ENCODE data around the gene MYL11.
"Not testable (repeated sequence)": the region's sequence is repeated elsewhere in the genome, so short reads cannot be mapped to it uniquely, and the experiment has no call there.

Gene MYL11

DNA sequence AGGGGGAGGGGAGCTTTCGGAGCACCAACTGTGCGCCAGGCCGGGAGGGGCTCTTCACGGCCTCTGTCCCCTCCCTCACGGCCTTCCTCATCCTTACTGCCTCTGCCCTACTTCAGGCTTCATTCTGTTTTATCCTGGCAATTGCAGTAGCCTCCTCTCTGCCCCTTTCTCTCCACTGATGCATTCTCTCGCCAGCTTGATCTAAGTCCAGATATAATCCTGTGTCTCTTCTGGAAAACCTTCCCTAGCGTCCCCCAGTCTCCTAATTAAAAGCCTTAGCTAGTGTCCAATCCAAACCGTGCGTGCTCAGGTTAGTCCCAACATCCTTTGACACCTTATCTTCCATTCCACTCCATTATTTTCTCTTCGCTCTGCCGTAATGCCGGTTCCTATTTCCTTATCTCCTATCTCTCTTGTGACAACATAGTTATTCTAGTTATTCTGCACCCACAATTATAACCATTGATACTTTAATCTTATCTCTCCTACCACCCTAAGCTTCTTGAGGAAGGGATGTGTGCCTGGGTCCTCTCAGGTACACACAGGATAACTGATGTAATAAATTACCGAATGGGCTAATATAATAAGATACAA is 21.5 kb downstream of the MYL11 start:
- Histone ChIP-seq H3K4me2 (ENCODE audit: insufficient read depth, low read length) (peak overlapping the region; percentile 88), H2AFZ (ENCODE audit: low read depth, low read length) (peak overlapping the region; percentile 81), H3K9ac (ENCODE audit: low read depth, low read length) (peak overlapping the region; percentile 96), H3K4me3 (ENCODE audit: low read depth in 1 of 2, low read length in 2 of 2) (peak overlapping the region; percentile 68 to 90; a peak in 3 of 4 replicates), H3K9me3 (ENCODE audit: insufficient read depth, low read length, severe bottlenecking) (no peaks in the 10 kb centered on the region), H3K36me3 (ENCODE audit: insufficient read depth, low read length) (peaks cover 25% of the 10 kb centered on the region), H4K20me1 (ENCODE audit: insufficient read depth, low read length) (peaks cover 14% of the 10 kb centered on the region), H3K27me3 (ENCODE audit: insufficient read depth, low read length, poor library complexity) (no peaks in the 10 kb centered on the region), H3K79me2 (ENCODE audit: insufficient read depth, low read length) (peaks cover 40% of the 10 kb centered on the region), H3K4me1 (ENCODE audit: insufficient read depth, low read length) (peaks cover 64% of the 10 kb centered on the region), H3K27ac (ENCODE audit: low read length) (peak overlapping the region; percentile 88)
- ATAC-seq (ENCODE audit: insufficient read depth, low read depth) = 0 out of 3 replicates have a peak, but pooled peaks have one; percentile 2
- no peak for TF ChIP-seq EZH2 (IDR thresholded peaks at IDR 0.05; ENCODE audit: borderline replicate concordance, low read depth, low read length, severe bottlenecking)
- DNase-seq = no peak

DNA sequence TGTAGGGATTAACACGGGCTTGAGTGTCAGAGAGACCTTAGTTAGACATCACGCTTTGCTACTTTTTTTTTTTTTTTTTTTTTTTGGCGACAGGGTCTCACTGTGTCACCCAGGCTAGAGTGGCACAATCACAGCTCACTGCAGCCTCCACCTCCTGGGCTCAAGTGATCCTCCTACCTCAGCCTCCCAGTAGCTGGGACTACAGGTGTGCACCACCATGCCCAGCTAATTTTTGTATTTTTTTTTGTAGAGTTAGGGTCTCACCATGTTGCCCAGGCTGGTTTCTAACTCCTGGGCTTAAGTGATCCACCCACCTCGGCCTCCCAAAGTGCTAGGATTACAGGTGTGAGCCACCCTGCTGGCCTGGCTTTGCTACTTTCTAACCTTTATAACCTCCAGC is 22.0 kb downstream of the MYL11 start:
- not testable (repeated sequence) for H3K9me3 ChIP-seq (ENCODE audit: insufficient read depth, low read length, severe bottlenecking); H3K27ac ChIP-seq (ENCODE audit: low read length); H3K27me3 ChIP-seq (ENCODE audit: insufficient read depth, low read length, poor library complexity); ATAC-seq (ENCODE audit: insufficient read depth, low read depth); H2AFZ ChIP-seq (ENCODE audit: low read depth, low read length); DNase-seq
- peaks cover 65% of the 10 kb centered on the region for H3K4me1 ChIP-seq (ENCODE audit: insufficient read depth, low read length)
- peaks cover 14% of the 10 kb centered on the region for H4K20me1 ChIP-seq (ENCODE audit: insufficient read depth, low read length)
- peak overlapping the region; percentile 96 for H3K9ac ChIP-seq (ENCODE audit: low read depth, low read length)
- peaks cover 40% of the 10 kb centered on the region for H3K79me2 ChIP-seq (ENCODE audit: insufficient read depth, low read length)
- peak overlapping the region; percentile 88 for H3K4me2 ChIP-seq (ENCODE audit: insufficient read depth, low read length)
- peaks cover 25% of the 10 kb centered on the region for H3K36me3 ChIP-seq (ENCODE audit: insufficient read depth, low read length)
- H3K4me3 ChIP-seq (ENCODE audit: low read depth in 1 of 2, low read length in 2 of 2) = peak overlapping the region in 1 of 2 experiments; percentile 90; a peak in 2 of 4 replicates

DNA sequence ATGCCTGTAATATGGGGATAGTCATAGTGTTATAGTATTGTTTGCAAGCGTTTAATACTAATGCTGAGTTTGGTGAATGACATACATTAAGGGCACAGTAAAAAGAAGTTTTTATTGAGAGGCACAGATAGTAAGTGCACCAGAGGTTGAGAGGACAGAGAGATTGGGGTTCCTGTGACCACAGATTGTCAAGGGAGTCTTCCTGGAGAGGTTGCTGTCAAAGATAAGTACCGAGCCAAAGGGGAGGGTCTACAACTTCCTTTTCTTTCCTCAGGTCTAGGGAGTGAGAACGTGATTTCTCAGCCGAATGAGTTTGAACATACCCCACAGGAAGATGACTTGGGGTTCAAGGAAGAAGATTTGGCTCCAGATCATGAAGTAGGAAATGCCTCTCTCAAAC is 22.5 kb downstream of the MYL11 start:
- H3K4me2 ChIP-seq (ENCODE audit: insufficient read depth, low read length) = peak overlapping the region; percentile 88
- H3K27me3 ChIP-seq (ENCODE audit: insufficient read depth, low read length, poor library complexity) = no peaks in the 10 kb centered on the region
- DNase-seq (no peak), ATAC-seq (ENCODE audit: insufficient read depth, low read depth) (no peak)
- H2AFZ ChIP-seq (ENCODE audit: low read depth, low read length) = no peak overlapping the region
- TF ChIP-seq, protein P1, sequence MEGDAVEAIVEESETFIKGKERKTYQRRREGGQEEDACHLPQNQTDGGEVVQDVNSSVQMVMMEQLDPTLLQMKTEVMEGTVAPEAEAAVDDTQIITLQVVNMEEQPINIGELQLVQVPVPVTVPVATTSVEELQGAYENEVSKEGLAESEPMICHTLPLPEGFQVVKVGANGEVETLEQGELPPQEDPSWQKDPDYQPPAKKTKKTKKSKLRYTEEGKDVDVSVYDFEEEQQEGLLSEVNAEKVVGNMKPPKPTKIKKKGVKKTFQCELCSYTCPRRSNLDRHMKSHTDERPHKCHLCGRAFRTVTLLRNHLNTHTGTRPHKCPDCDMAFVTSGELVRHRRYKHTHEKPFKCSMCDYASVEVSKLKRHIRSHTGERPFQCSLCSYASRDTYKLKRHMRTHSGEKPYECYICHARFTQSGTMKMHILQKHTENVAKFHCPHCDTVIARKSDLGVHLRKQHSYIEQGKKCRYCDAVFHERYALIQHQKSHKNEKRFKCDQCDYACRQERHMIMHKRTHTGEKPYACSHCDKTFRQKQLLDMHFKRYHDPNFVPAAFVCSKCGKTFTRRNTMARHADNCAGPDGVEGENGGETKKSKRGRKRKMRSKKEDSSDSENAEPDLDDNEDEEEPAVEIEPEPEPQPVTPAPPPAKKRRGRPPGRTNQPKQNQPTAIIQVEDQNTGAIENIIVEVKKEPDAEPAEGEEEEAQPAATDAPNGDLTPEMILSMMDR (IDR thresholded peaks at IDR 0.05; ENCODE audit: borderline replicate concordance, extremely low read depth, low read length, poor library complexity, severe bottlenecking) = no peak
- no peak for TF ChIP-seq EZH2 (IDR thresholded peaks at IDR 0.05; ENCODE audit: borderline replicate concordance, low read depth, low read length, severe bottlenecking)
- H4K20me1 ChIP-seq (ENCODE audit: insufficient read depth, low read length) = peaks cover 14% of the 10 kb centered on the region
- peaks cover 65% of the 10 kb centered on the region for H3K4me1 ChIP-seq (ENCODE audit: insufficient read depth, low read length)
- H3K9me3 ChIP-seq (ENCODE audit: insufficient read depth, low read length, severe bottlenecking) = no peaks in the 10 kb centered on the region
- peaks cover 25% of the 10 kb centered on the region for H3K36me3 ChIP-seq (ENCODE audit: insufficient read depth, low read length)
- H3K79me2 ChIP-seq (ENCODE audit: insufficient read depth, low read length) = peaks cover 40% of the 10 kb centered on the region
- 0 out of 4 replicates have a peak overlapping the region, but pooled peaks of 1 of the 2 experiments have one; percentile 29 for H3K4me3 ChIP-seq (ENCODE audit: low read depth in 1 of 2, low read length in 2 of 2)
- H3K27ac ChIP-seq (ENCODE audit: low read length) = no peak overlapping the region
- H3K9ac ChIP-seq (ENCODE audit: low read depth, low read length) = 0 out of 2 replicates have a peak overlapping the region, but pooled peaks have one; percentile 96

DNA sequence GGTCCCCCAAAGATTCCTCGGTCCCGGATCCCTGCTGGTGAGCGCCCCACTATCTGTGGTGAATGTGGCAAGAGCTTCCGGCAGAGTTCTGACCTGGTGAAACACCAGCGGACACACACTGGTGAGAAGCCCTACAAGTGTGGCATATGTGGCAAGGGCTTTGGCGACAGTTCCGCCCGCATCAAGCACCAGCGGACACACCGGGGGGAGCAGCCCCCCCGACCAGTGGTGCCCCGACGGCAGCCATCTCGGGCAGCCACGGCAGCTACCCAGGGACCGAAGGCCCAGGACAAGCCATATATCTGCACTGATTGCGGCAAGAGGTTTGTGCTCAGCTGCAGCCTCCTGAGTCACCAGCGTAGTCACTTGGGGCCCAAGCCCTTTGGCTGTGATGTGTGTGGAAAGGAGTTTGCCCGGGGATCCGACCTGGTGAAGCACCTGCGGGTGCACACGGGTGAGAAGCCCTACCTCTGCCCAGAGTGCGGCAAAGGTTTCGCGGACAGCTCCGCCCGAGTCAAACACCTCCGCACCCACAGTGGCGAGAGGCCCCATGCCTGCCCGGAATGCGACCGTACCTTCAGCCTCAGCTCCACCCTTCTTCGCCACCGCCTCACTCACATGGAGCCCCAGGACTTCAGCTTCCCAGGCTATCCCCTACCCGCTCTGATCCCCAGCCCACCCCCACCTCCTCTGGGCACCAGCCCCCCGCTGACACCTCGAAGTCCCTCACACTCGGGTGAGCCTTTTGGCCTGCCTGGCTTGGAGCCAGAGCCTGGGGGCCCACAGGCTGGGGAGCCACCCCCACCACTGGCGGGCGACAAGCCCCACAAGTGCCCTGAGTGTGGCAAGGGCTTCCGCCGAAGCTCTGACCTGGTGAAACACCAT is 23.4 kb downstream of the MYL11 start:
- Histone ChIP-seq H3K4me3 (ENCODE audit: low read depth in 1 of 2, low read length in 2 of 2) (0 out of 4 replicates have a peak overlapping the region, but pooled peaks of 1 of the 2 experiments have one; percentile 58), H4K20me1 (ENCODE audit: insufficient read depth, low read length) (peaks cover 14% of the 10 kb centered on the region), H2AFZ (ENCODE audit: low read depth, low read length) (no peak overlapping the region), H3K79me2 (ENCODE audit: insufficient read depth, low read length) (peaks cover 40% of the 10 kb centered on the region), H3K27ac (ENCODE audit: low read length) (no peak overlapping the region), H3K4me2 (ENCODE audit: insufficient read depth, low read length) (peak overlapping the region; percentile 79), H3K9me3 (ENCODE audit: insufficient read depth, low read length, severe bottlenecking) (no peaks in the 10 kb centered on the region), H3K27me3 (ENCODE audit: insufficient read depth, low read length, poor library complexity) (no peaks in the 10 kb centered on the region), H3K9ac (ENCODE audit: low read depth, low read length) (peak overlapping the region; percentile 60; the same call in 1 of the 2 replicates), H3K36me3 (ENCODE audit: insufficient read depth, low read length) (peaks cover 25% of the 10 kb centered on the region), H3K4me1 (ENCODE audit: insufficient read depth, low read length) (peaks cover 65% of the 10 kb centered on the region)
- DNase-seq (no peak), ATAC-seq (ENCODE audit: insufficient read depth, low read depth) (no peak)
- TF ChIP-seq, protein P1 (IDR thresholded peaks at IDR 0.05; ENCODE audit: borderline replicate concordance, extremely low read depth, low read length, poor library complexity, severe bottlenecking) = no peak
- TF ChIP-seq EZH2 (IDR thresholded peaks at IDR 0.05; ENCODE audit: borderline replicate concordance, low read depth, low read length, severe bottlenecking) = no peak
